GM19099 (cell line): ENCODE data around the gene MRPS34.

Source experiments
- POLR2A ChIP-seq: IDR thresholded peaks from 3 replicates; pipeline ENCODE4 v1.6.1; 2011; ENCODE audit warnings: low read depth; ENCODE audit not compliant: insufficient read length; ENCODE audit errors: extremely low read depth

Gene MRPS34

GRCh38 chr16:1768767-1769401 is 4.0 kb downstream of the MRPS34 start:
- peak; percentile 29 for TF ChIP-seq POLR2A

- TF ChIP-seq POLR2A = no peak
Measured at GRCh38 chr16:1768061-1768766, 4.7 kb downstream of the MRPS34 start.

GRCh38 chr16:1767116-1767994 is 5.6 kb downstream of the MRPS34 start:
- TF ChIP-seq POLR2A = no peak

GRCh38 chr16:1766701-1767100 is 6.2 kb downstream of the MRPS34 start:
- no peak for TF ChIP-seq POLR2A

- no peak for TF ChIP-seq POLR2A
Measured at GRCh38 chr16:1766231-1766630, 6.7 kb downstream of the MRPS34 start.

GRCh38 chr16:1765826-1766225 is 7.1 kb downstream of the MRPS34 start:
- no peak for TF ChIP-seq POLR2A

- TF ChIP-seq POLR2A = no peak
Measured at GRCh38 chr16:1764971-1765370, 8.0 kb downstream of the MRPS34 start.

GRCh38 chr16:1763521-1764511 is 9.1 kb downstream of the MRPS34 start:
- TF ChIP-seq POLR2A = no peak

- no peak for TF ChIP-seq POLR2A
Measured at GRCh38 chr16:1762879-1763520, 9.9 kb downstream of the MRPS34 start.

GRCh38 chr16:1762196-1762878 is 10.6 kb downstream of the MRPS34 start:
- TF ChIP-seq POLR2A = no peak

GRCh38 chr16:1761751-1762150 is 11.2 kb downstream of the MRPS34 start:
- no peak for TF ChIP-seq POLR2A

GRCh38 chr16:1760911-1761310 is 12.0 kb downstream of the MRPS34 start:
- no peak for TF ChIP-seq POLR2A

GRCh38 chr16:1759511-1759910 is 13.4 kb downstream of the MRPS34 start:
- TF ChIP-seq POLR2A = no peak
